HEK293 (cell line): ENCODE measurements around the gene RGS11.

ENCODE experiments used
- KLF1 ChIP-seq: fragments of 450-650 bp; formaldehyde crosslinking; IDR thresholded peaks from 2 replicates; pipeline ENCODE4 v1.5.1; 2016; ENCODE audit warnings: missing biosample characterization, missing genetic modification characterization
- ZBTB26 ChIP-seq: fragments of 450-650 bp; formaldehyde crosslinking; optimal IDR thresholded peaks from 2 replicates; pipeline ENCODE3; 2016; ENCODE audit warnings: missing biosample characterization, mild to moderate bottlenecking, missing genetic modification characterization
- ZNF133 ChIP-seq: fragments of 450-650 bp; formaldehyde crosslinking; IDR thresholded peaks from 2 replicates; pipeline ENCODE4 v1.5.1; 2016; ENCODE audit warnings: missing biosample characterization, missing genetic modification characterization
- ZNF140 ChIP-seq: fragments of 450-650 bp; formaldehyde crosslinking; IDR thresholded peaks from 2 replicates; pipeline ENCODE4 v1.5.1; 2016; ENCODE audit warnings: missing biosample characterization, missing genetic modification characterization
- ZNF239 ChIP-seq: fragments of 450-650 bp; formaldehyde crosslinking; IDR thresholded peaks from 2 replicates; pipeline ENCODE4 v1.5.1; 2016; ENCODE audit warnings: missing biosample characterization, missing genetic modification characterization
- ZNF416 ChIP-seq: fragments of 450-650 bp; formaldehyde crosslinking; IDR thresholded peaks from 2 replicates; pipeline ENCODE4 v1.5.1; 2016; ENCODE audit warnings: missing biosample characterization, missing genetic modification characterization
- ZNF510 ChIP-seq: fragments of 450-650 bp; formaldehyde crosslinking; IDR thresholded peaks from 2 replicates; pipeline ENCODE4 v1.5.1; 2018; ENCODE audit warnings: mild to moderate bottlenecking, missing genetic modification characterization, missing biosample characterization; ENCODE audit not compliant: insufficient replicate concordance
- TF ChIP-seq, protein P1 (sequence below): fragments of 450-650 bp; formaldehyde crosslinking; IDR thresholded peaks from 2 replicates; pipeline ENCODE4 v1.5.1; 2016; ENCODE audit warnings: missing biosample characterization, missing genetic modification characterization

- TF ChIP-seq ZNF239 (no peak), ZNF510 (tag by site-specific recombination) (no peak), ZNF133 (no peak), KLF1 (tag by site-specific recombination) (no peak), ZNF140 (no peak), ZNF416 (tag by site-specific recombination) (no peak), ZBTB26 (tag by site-specific recombination) (no peak)
- TF ChIP-seq, protein P1, sequence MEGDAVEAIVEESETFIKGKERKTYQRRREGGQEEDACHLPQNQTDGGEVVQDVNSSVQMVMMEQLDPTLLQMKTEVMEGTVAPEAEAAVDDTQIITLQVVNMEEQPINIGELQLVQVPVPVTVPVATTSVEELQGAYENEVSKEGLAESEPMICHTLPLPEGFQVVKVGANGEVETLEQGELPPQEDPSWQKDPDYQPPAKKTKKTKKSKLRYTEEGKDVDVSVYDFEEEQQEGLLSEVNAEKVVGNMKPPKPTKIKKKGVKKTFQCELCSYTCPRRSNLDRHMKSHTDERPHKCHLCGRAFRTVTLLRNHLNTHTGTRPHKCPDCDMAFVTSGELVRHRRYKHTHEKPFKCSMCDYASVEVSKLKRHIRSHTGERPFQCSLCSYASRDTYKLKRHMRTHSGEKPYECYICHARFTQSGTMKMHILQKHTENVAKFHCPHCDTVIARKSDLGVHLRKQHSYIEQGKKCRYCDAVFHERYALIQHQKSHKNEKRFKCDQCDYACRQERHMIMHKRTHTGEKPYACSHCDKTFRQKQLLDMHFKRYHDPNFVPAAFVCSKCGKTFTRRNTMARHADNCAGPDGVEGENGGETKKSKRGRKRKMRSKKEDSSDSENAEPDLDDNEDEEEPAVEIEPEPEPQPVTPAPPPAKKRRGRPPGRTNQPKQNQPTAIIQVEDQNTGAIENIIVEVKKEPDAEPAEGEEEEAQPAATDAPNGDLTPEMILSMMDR, result no peak
These were observed 14.6 kb downstream of the RGS11 start for GRCh38 chr16:261031-261691.
